GM19025 (cell line): Measurements from ENCODE around the gene SKOR1.

ENCODE experiments used
- ATAC-seq: cut with Tn5 transposase; IDR thresholded peaks from one replicate; pipeline ENCODE4 v1.9.1; 2021; ENCODE audit warnings: mild to moderate bottlenecking, low read depth, moderate library complexity; ENCODE audit not compliant: unreplicated experiment

SKOR1 gene

GRCh38 chr15:67824976-67825880 lies at the start of gene SKOR1:
Gene SKOR1 (plus strand): TSS chr15:67825509. CDS start chr15:67825603, 94 bp downstream.
- no peak for ATAC-seq

GRCh38 chr15:67775998-67776397 lies 49.3 kb upstream of the SKOR1 start:
- ATAC-seq, result no peak

GRCh38 chr15:67776600-67776999 lies 48.7 kb upstream of the SKOR1 start:
- no peak for ATAC-seq

GRCh38 chr15:67777071-67777470 lies 48.2 kb upstream of the SKOR1 start:
- ATAC-seq, result no peak

- no peak for ATAC-seq
These were observed 47.5 kb upstream of the SKOR1 start for GRCh38 chr15:67777773-67778172.

- ATAC-seq, result no peak
These were observed 46.3 kb upstream of the SKOR1 start for GRCh38 chr15:67778968-67779548.

GRCh38 chr15:67779549-67780111 lies 45.7 kb upstream of the SKOR1 start:
- ATAC-seq, result no peak

GRCh38 chr15:67781061-67781460 lies 44.2 kb upstream of the SKOR1 start:
- no peak for ATAC-seq

- ATAC-seq, result no peak
These were observed 43.2 kb upstream of the SKOR1 start for GRCh38 chr15:67781907-67782690.

- no peak for ATAC-seq
These were observed 42.7 kb upstream of the SKOR1 start for GRCh38 chr15:67782691-67782991.

- ATAC-seq, result no peak
These were observed 42.0 kb upstream of the SKOR1 start for GRCh38 chr15:67783303-67783702.

- peak; percentile 88 for ATAC-seq
These were observed 41.1 kb upstream of the SKOR1 start for GRCh38 chr15:67784090-67784781.

- ATAC-seq, result peak; percentile 17
These were observed 40.4 kb upstream of the SKOR1 start for GRCh38 chr15:67784856-67785430.

GRCh38 chr15:67785431-67785830 lies 39.9 kb upstream of the SKOR1 start:
- no peak for ATAC-seq

GRCh38 chr15:67786646-67787045 lies 38.7 kb upstream of the SKOR1 start:
- no peak for ATAC-seq

GRCh38 chr15:67788986-67789385 lies 36.3 kb upstream of the SKOR1 start:
- ATAC-seq, result no peak

GRCh38 chr15:67790610-67791319 lies 34.5 kb upstream of the SKOR1 start:
- no peak for ATAC-seq

- ATAC-seq, result no peak
These were observed 32.9 kb upstream of the SKOR1 start for GRCh38 chr15:67792250-67792942.
